ENCODE results near the gene ERBB4.

DNA sequence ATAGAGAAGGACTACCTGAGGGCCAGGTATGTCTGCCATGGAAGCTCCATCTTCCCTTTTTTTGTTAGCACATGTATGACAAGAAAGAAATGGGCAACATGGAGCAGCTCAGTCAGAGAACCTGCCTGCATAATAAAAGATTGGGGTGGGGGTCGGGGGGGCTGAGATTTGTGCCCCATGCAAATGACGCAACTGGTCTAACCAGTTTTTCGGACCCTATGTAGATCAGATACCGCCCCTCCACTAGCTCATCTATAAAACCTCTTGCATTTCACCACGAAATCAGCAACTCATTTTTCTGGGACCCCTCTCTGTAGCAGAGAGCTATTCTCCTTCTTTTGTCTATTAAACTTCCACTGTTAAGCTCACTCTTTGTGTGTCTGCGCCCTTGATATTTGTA lies 657.2 kb downstream of the ERBB4 start:
- TF ChIP-seq GATA3 (IDR thresholded peaks at IDR 0.05; ENCODE audit: low read depth, low read length) (no peak), GATA2 (IDR thresholded peaks at IDR 0.05; ENCODE audit: low read depth, low read length) (no peak)

Measured in SH-SY5Y (cell line).